NOMO-1 (cell line): Measurements from ENCODE around the gene HOXD4.

Experiments used
- DNase-seq, 2 experiments: peaks; one replicate each; lab custom pipeline; 2025; ENCODE audit not compliant: unreplicated experiment in 2 of 2; lab: John Stamatoyannopoulos, UW

The HOXD4 gene

DNA sequence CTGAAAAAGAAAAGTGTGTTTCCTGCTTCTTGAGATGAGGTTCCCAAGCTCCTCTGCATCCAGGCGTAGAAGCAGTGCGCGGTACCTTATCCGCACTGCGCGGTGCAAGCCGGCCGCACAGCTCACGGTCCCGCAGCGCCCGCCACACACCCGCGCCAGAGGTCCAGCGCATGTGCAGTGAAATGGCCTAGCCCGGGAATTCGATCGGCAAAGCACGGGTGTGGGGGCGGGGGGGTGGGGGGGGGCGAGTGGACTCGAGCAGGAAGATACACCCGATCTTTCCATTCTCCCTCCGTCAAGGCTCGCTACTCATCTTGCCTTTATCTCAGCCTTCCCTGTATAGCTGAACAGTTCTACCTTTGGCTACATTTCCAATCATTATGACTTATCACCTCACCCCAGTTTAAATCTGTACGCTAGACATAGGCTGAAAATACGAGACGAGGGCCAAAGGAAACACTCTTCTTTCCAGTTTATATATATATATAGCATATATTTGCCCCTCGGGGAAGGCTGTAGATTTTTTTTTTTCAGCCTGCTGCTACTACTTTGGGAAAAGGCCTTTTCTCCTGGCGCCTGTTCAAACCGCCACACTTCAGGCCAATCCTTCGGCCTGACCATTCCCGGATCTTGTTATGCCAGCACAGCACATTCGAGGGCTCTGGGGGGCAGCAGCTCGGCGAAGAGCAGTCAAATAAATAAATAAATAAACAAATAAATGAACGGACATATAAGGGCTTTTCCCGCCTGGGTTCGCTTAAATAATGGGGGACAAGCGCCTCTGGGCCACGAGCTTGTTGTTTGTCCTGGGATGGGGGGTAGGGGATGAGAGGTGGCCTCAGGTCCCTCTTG, 11.5 kb upstream of the HOXD4 start:
- DNase-seq: no peak

DNA sequence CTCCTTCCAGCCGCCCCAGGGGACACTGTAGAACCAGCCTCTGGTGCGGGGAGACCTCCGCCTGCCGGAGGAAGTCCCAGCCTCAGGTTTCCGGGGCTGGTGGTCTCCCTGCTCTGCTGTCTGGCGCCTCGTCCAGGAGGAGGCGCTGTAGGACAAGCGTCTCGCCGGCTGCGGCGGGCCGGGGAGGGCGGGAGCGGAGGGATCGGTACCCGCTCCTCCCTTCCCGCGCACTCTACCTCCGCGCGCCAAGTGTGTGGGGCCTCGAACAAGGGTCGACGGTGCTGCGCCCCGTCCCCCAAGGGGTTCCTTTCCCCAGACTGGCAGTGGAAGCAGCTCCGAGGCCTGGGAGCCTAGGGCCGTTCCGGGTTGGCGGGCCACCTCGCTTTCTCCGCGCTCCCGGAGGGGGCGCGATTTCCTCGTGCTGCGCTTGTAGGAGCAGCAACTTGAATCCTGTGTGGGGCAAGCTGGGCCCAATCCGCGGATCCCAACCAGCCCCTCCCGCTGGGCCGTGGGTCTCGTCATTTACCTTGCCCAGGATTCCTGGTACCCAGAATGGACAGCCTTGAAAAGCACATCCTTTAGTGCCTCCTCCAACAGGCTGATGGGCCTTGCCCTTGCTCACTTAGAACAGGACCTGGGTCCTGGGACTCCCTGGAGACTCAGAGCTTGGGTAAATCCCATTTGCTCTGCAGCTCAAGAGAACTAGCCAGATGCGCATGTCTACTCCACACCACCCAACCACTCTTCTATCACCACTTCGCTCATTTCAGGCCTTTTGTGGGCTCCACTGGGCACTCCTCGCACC, 10.6 kb upstream of the HOXD4 start:
- DNase-seq: peak; percentile 33 to 69

DNA sequence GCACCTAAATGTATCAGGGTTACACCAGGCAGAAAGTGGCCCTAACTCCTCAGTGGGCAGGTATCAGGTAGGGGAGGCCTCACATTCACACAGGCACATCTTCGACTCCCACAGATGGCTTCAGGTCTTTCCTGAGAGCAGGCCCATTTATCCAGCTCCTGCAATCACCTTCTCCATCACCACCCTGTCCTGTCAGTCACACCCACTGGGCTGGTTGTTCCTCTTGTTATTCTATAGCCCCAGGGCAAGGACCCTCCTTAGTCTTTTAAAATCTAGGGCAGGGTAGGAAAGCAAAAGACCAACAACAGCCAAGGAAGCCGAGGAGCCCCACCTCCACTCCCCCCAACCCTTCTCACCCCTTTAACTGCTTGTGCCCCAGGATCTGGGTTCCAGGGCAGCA, 9.1 kb upstream of the HOXD4 start:
- DNase-seq: no peak

DNA sequence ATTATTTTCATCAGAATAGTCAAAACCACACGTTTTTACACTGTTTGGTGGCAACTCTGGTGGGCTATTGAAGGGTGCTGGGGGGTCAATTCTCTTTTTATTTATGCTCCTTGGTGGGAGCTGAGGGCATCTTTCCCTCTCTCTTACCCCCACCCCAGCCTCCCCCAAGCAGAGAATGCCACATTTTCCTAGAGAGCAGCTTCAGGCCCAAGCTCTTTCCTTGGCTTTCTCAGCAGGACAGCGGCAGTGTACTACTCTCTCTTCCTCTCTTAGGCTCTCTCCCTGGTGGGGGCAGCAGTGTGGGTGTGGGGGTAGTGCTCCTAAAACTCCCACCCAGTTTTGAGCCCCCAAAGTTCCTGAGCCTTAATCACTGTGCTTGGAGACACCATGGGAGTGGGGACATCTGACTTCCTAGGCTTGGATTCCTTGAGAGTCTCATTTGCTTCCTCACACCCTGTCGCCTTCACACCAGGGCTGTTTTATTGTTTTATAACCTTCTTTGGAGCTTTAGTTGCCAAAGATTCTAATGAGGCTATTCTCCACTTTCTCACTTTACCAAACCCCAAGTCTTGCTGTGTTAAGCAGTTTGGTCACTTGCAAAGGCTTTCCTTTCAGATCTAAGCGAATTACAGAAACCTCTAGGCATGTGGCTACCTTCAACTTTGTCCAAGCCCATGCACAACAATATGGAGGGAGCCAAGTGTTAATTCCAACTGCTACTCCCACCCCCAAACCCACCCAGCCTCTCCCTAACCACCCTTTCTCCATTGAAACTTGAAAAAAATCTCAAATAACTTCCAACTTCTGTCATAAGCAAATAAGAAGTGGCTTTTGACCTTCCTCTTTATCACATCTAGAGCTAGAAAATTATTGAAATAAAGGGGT, 6.0 kb upstream of the HOXD4 start:
- DNase-seq: no peak

DNA sequence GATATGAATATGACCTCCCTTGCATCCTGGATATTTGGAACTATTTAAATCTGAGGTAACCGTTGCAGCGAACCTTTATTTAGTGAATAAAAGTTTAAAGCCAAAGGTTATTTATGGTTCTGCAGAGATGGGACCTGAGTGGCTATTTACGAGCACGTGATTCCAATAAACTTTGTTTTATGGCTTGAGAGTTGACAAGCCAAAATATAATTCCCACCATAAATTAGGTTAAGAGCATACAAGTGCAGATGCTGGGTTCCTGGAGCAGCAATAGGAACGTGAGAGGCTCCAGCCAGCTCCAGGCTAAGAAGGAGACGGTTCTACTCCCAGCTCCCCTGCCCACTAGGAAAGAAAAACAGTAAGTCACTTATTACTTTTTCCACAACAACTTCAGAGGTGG, 5.2 kb upstream of the HOXD4 start:
- no peak for DNase-seq

DNA sequence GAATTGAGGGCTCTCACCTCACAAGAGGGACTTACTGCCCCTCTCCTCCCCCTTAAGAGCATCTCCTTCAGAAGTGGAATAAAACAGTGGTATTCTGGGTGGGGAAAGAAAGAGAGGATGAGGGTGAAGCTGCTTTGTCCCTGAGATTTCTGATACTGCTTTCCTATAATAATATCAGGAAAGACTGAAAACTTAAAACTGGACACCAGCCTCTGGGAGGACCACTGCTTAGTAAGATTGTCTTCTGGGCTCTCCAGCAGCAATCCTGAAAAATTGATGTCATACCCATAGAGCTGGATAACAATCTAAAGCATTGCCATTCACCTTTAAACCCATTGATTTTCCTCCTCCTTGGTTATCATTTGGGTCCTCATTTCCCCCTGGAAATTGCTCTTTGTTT, 4.7 kb upstream of the HOXD4 start:
- DNase-seq: no peak

DNA sequence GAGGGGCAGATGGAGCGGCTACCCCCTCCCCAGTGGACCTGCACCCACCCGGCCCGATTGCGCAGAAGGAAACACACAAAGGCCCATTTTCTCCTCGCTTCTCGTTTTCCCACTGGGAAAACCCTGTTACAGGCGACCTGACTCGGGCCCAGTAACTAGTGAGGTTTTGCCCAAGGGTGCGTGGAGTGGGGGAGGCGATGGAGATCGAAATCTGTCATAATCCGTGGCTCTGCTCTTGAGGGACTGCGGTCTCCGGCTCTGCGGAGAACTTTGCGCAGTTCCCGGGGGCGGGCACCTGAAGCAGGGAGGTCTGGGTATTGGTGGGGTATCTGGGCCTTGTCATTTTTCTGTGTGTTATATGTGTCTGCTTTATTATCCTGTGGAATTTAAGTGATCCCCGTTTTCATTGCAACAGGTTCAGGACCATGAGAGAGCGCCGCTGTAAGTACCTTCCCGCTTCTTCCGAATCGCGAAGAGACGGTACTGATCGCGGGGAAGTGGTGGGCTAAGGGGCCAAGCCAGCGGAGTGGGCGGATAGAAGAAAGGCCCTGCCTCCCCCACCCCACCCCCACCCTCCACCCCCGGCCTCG, 4.0 kb upstream of the HOXD4 start:
- no peak for DNase-seq

DNA sequence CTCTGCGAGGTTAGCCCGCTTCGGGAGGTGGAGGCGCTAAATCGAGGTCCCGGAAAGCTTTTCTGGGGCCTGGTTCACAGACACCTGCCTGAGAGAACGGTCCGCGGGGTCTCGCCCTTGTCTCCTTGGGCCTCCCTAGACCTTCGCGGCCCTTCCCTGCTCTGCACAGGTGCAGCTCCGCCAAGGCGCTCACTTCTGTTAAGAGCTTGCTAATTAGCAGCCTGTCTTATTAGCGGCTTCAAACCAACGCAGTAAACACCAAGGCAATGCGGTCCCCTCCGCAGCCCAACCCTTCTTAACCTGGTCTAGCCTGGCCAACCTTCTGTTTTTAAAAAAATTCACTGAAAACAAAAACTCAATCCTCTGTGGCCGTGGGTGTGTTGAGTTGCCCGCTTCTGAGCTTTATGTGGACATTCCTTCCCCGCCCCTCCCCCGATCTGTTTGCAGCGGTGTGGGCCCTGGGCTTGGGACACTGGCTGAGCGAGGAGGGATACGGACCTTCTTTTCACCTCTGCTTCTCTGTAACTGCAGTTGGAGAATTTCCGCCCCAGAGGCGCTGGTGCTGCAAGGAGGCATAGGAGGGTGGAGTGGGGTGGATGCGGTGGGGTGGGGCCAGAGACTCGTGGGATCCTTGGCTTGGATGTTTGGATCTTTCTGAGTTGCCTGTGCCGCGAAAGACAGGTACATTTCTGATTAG, 3.4 kb upstream of the HOXD4 start:
- no peak for DNase-seq

DNA sequence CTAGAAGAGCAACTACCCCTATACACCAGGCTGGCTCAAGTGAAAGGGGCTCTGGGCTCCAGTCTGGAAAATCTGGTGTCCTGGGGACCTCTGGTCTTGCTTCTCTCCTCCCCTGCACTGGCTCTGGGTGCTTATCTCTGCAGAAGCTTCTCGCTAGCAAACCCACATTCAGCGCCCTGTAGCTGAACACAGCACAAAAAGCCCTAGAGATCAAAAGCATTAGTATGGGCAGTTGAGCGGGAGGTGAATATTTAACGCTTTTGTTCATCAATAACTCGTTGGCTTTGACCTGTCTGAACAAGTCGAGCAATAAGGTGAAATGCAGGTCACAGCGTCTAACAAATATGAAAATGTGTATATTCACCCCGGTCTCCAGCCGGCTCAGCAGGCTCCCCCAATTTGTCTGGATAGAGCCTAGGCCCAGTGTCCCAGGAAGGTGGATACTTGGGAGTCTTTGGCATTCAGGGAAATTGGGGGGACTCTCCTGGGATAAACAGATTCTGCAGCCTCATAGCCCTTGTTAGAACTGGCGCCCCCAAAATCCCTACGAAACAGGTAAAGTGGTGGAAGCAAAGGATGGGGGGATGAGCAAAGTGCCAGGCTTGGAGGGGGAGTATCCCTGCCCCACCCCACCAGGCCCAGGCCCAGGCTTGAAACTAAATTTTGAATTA, 2.5 kb upstream of the HOXD4 start:
- no peak for DNase-seq

DNA sequence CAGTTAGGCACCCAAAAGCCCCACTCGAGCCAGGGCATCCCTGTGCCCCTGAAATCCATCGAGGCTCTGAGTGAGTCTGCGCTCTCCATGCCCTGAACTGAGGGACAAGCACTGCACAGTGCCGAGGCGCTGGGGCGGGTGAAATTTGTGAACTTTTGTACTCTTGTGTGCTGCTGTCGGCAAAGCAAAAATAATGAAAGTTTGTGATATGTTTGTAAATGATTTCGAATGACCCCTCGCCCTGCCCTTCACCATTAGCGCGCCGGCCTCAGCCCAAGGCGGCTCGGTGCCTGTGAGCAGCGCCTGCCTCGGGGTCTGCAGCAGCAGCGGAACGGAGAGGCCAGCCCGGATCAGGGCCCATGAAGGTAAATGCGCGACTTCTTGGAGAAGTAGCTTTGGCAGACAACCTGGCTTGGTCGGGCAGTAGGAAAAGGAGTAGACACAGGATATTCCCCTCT, 1.8 kb upstream of the HOXD4 start:
- no peak for DNase-seq

DNA sequence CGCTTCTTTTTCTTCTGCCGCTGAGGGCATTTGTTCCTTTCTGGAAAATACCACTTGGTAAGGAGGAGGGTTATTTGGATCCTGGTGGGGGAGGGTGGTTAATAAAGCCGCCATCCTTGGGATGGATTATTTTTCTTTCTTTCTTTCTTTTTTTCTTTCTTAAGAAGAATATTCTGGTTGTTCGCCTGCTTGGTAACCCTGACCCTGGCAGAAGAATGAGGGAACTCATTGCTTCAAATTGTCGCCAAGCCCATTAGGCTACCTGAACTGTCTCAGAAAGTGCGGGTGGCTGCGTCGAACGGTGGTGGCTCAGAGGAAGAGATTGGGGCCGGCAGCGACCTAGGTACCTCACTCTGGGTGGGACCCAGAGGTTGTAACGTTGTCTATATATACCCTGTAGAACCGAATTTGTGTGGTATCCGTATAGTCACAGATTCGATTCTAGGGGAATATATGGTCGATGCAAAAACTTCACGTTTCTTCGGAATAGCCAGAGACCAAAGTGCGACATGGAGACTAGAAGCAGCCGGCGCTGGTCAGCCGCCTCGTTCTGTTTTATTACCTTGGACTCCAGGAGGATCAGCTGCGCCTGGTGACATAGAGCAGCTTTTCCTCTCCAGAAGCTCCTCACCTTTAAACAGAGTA, 1.3 kb upstream of the HOXD4 start:
- no peak for DNase-seq

DNA sequence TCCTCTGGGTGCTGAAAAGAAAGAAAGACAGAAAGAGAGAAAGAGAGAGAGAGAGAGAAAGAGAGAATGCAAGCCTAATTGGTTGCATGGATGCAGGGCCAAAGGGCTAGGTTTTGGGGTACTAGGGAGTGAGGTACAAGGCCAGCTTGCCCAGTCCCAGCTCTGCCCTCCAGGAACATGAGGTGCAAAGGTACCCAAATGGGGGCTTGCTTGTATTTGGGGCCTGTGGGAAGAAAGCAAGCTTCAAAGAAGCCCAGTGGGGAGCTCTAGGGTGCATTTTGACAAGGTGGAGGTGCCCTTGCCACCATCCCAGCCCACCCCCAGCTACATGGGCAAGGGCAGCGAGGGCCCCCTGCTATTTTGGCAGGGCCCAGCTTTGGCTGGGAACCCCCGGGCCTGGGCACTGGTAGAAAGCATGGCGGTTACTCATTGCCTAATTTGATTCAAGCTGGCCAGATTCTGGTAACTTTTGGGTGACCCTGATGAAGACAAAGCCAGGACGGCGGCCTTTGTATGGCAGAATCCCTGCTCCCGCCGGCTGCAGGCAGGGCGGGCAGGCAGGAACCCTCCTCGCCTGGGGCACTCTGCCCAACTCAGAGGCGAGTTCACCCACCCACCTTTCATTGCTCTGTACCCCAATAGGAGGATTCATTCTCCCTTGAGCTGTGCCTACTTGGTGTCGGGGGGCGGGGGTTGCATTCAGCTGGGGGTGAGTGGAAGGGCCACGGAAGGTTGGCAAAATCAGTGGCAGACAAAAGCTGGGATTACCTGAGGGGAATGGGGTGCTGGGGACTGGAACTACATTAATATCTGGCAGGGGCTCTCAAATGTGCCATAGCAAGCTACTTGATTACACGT, 537 bp upstream of the HOXD4 start:
- no peak for DNase-seq

DNA sequence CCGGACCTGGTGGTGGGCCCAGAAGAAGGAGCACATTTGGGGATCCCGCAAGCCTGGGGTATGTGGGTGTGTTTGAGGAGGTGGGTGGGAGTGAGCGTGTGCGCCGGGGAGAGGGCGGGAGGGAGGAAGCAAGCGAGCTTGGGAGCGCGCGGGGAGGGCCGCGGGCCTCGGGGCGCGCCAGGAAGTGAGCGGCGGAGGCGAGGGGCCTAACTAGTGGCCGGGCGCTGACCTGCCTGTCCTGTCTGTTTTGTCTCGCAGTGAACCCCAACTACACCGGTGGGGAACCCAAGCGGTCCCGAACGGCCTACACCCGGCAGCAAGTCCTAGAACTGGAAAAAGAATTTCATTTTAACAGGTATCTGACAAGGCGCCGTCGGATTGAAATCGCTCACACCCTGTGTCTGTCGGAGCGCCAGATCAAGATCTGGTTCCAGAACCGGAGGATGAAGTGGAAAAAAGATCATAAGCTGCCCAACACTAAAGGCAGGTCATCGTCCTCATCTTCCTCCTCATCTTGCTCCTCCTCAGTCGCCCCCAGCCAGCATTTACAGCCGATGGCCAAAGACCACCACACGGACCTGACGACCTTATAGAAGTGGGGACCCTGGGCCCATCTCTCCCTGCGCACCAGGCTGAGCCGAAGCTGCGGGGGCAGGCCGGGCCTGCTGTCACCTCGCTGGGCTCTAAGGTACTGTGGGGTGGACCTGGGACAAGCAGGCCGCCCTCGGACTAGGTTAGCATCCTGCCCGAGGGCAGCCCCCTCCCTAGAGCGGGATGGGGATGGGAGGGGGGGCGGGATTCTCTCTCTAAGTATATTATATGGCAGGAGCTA, 1.2 kb downstream of the HOXD4 start:
- DNase-seq: no peak

DNA sequence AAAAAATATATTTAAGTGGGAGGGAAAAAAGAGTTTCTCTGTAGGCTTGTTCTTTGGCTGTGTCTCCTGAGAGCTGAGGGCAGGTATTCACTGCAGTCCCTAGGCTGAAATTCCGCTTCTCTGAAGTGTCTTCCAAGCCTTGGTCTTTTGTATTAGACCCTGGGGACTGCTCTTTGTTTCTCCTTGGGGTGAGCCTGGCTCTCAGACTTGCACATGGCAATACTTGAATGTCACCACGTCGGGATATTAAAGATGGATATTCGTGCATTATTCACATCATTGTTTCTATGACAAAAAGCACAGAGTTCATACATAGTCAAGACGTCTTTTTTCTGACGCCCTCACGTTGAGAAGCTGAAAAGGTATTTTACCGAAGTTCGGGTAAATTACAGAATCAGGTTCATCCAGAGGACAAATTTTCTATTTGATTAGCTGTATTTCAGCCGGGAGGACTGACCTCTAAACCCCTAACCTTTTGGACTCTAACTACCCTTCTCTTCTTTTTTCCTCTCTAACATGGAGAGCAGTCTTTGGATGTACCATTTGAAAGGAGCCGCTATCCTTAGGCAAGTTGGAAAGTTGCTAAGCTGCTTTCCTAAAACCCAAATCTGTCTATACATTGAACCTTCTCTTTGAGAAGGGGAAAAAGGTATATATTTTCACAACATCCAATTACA, 3.4 kb downstream of the HOXD4 start:
- DNase-seq: no peak

DNA sequence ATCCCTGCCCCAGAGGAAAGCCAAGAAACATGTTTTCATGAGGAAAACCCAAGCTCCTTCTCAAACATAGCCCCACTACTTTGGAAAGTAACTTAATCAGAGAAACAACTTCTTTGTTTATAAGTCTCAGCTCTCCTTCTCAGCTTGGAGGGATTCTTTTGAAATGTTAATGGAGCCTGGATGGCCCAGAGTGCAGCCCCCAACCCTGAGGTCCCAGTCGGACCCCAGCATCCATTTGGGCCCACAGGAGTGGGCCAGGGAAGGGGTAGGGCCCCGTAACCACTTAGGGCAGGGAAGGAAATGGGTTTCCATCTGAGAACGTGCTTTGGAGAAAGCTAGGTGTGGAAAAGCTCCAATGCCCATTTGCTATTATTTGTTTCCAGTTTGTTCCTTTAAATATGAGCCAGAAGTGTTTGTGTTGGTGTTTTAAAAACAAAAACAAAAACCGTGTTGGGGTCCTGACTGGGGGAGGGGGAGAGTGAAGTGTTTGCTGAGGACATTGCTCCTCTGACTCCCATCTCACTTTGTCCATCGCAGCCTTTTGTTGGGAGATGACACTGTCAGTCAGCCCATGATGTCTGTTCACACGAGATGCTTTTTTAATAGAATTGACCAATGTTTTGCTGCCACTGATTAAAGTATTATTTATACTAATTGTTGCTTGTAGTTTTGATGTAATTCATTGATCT, 4.2 kb downstream of the HOXD4 start:
- no peak for DNase-seq

DNA sequence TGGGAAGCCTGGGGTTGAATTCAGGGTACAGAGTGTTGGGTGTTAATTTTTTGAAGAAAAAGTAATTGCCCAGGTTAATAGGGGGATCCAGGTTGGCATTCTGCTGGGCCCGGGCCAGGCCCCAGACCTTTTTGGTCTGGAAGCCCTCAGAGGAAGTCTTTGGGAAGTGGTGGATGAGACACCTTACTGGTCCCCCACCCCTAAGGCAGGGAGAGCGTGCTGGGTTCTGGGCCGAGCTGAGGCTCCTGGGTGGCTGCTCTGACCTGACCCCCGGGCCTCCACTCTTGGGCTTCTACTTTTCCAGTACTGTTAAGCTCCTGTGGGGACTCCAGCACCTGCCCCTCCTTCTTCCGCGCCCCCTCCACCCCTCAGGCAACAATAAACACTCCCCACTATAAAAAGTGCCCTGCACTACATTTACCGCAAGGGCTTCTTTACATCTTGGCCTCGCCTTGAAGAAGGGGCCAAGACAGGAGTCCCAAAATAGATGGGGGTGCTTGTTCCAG, 5.0 kb downstream of the HOXD4 start:
- DNase-seq: no peak
